Ascending aorta (tissue), 2 donors: ENCODE measurements around the gene EIF3I. TPM values are rescaled to one million over a fixed set of nuclear protein-coding genes. Genes with fewer than 3 reads are reported as not detected.
"Not testable (repeated sequence)": the region's sequence is repeated elsewhere in the genome, so short reads cannot be mapped to it uniquely, and the experiment has no call there.

Experiments used
- DNase-seq, 2 donors: peaks; one replicate each; pipeline ENCODE4 v3.0.0-alpha.2; 2019; ENCODE audit warnings: low spot score in 2 of 2
- H3K27ac ChIP-seq, 2 donors: fragments of 200-600 bp; sonication (generic); one replicate each; pipeline ENCODE4 v1.5.1; 2016 to 2017; ENCODE audit warnings: mild to moderate bottlenecking in 1 of 2
- H3K27me3 ChIP-seq: fragments of 200-600 bp; sonication (generic); one replicate; pipeline ENCODE4 v1.5.1; 2017
- H3K36me3 ChIP-seq, 2 donors: fragments of 200-600 bp; sonication (generic); one replicate each; pipeline ENCODE4 v1.5.1; 2016
- H3K4me1 ChIP-seq, 2 donors: fragments of 200-600 bp; sonication (generic); one replicate each; pipeline ENCODE4 v1.5.1; 2016 to 2017; ENCODE audit warnings: mild to moderate bottlenecking in 1 of 2
- H3K4me3 ChIP-seq, 2 donors: fragments of 200-600 bp; sonication (generic); one replicate each; pipeline ENCODE4 v1.5.1; 2016 to 2017; ENCODE audit warnings: mild to moderate bottlenecking in 1 of 2
- H3K9me3 ChIP-seq, 2 donors: fragments of 200-600 bp; sonication (generic); one replicate each; pipeline ENCODE4 v1.5.1; 2016
- CTCF ChIP-seq, 3 experiments: fragments of 200-600 bp in 2 of 3; fragments of 450-650 bp in 1 of 3; sonication (generic) in 2 of 3; IDR thresholded peaks; one replicate each; pipeline ENCODE4 v1.5.1; 2016 to 2019; ENCODE audit warnings: antibody characterized with exemption in 3 of 3, mild to moderate bottlenecking in 1 of 3, moderate library complexity in 1 of 3
- intact Hi-C: fragments of 100-400 bp; cut with DNase I; formaldehyde crosslinking; loops from one replicate; pipeline ENCODE4 v1.15.1; 2023
- total RNA-seq: library from RNA; depleted of rRNA; stranded (reverse); fragments of >200 nt; gene quantifications from one replicate; pipeline ENCODE4 v1.1.0, GENCODE V29; 2016

The EIF3I gene
- total RNA-seq, 1 donor from 2014 or later, result 234 TPM

GRCh38 chr1:32250893-32251716 is 28.9 kb downstream of the EIF3I start, which contains the start of gene LCK:
LCK (plus strand) TSS chr1:32251265; CDS start chr1:32274330, 23,065 bp downstream.
- H3K4me3 ChIP-seq, result no peak within 1 kb of the TSS
- H3K4me1 ChIP-seq, result peaks cover 0 to 5% of the 10 kb centered on the region in 2 donors
- no peak for TF ChIP-seq CTCF (IDR thresholded peaks at IDR 0.05)
- intact Hi-C loops, result no loop called here
- H3K27me3 ChIP-seq, result no peaks in the 10 kb centered on the region
- peak within 1 kb of the TSS in 1 of 2 donors; percentile 21 for H3K27ac ChIP-seq
- no peaks in the 10 kb centered on the region for H3K9me3 ChIP-seq
- no peak for DNase-seq
- H3K36me3 ChIP-seq, result no peaks in the 10 kb centered on the region

- TF ChIP-seq CTCF (IDR thresholded peaks at IDR 0.05), result no peak
- intact Hi-C loops, result no loop called here
Observed at GRCh38 chr1:32255072-32256071, 33.2 kb downstream of the EIF3I start.

GRCh38 chr1:32256473-32257226 is 34.4 kb downstream of the EIF3I start:
- Histone ChIP-seq H3K4me3 (no peak overlapping the region), H3K9me3 (no peaks in the 10 kb centered on the region), H3K27ac (no peak overlapping the region), H3K4me1 (no peaks in the 10 kb centered on the region), H3K36me3 (no peaks in the 10 kb centered on the region), H3K27me3 (no peaks in the 10 kb centered on the region)
- DNase-seq, result no peak
- intact Hi-C loops, result no loop called here
- no peak for TF ChIP-seq CTCF (IDR thresholded peaks at IDR 0.05)

More at GRCh38 chr1:32255072-32256071, 33.2 kb downstream of the EIF3I start:
- H3K27me3 ChIP-seq, result no peaks in the 10 kb centered on the region
- H3K9me3 ChIP-seq, result no peaks in the 10 kb centered on the region
- no peak for DNase-seq
- no peaks in the 10 kb centered on the region for H3K4me1 ChIP-seq
- H3K36me3 ChIP-seq, result no peaks in the 10 kb centered on the region
- no peak overlapping the region for H3K4me3 ChIP-seq
- H3K27ac ChIP-seq, result no peak overlapping the region

GRCh38 chr1:32257227-32257508 is 35.0 kb downstream of the EIF3I start:
- no peaks in the 10 kb centered on the region for H3K36me3 ChIP-seq
- no peaks in the 10 kb centered on the region for H3K9me3 ChIP-seq
- no peak overlapping the region for H3K4me3 ChIP-seq
- H3K27ac ChIP-seq, result no peak overlapping the region
- H3K4me1 ChIP-seq, result no peaks in the 10 kb centered on the region
- no peak for TF ChIP-seq CTCF (IDR thresholded peaks at IDR 0.05)
- DNase-seq, result no peak
- intact Hi-C loops, result no loop called here
- H3K27me3 ChIP-seq, result no peaks in the 10 kb centered on the region

GRCh38 chr1:32263236-32263593 is 41.0 kb downstream of the EIF3I start:
- DNase-seq, result not testable (repeated sequence)

More at GRCh38 chr1:32263236-32263593, 41.0 kb downstream of the EIF3I start:
- H3K36me3 ChIP-seq, H3K27me3 ChIP-seq, H3K4me3 ChIP-seq, H3K4me1 ChIP-seq, intact Hi-C loops, H3K27ac ChIP-seq, H3K9me3 ChIP-seq: not testable (repeated sequence)
